D721Med (cell line): ENCODE data around the gene TRNP1.

Source experiments
- DNase-seq: peaks from one replicate; pipeline ENCODE4 v3.0.0; 2011; ENCODE audit warnings: low spot score; ENCODE audit not compliant: insufficient read length
- FAIRE-seq: peaks from 2 replicates; lab custom pipeline; 2011; peaks lifted over from hg19 to GRCh38; lab: Jason Lieb, UNC
- TF ChIP-seq, protein P1 (sequence below): IDR thresholded peaks from 2 replicates; pipeline ENCODE4 v1.5.1; 2012; ENCODE audit warnings: mild to moderate bottlenecking, control low read depth; ENCODE audit not compliant: insufficient read depth; ENCODE audit errors: missing control alignments

TRNP1 gene

DNA sequence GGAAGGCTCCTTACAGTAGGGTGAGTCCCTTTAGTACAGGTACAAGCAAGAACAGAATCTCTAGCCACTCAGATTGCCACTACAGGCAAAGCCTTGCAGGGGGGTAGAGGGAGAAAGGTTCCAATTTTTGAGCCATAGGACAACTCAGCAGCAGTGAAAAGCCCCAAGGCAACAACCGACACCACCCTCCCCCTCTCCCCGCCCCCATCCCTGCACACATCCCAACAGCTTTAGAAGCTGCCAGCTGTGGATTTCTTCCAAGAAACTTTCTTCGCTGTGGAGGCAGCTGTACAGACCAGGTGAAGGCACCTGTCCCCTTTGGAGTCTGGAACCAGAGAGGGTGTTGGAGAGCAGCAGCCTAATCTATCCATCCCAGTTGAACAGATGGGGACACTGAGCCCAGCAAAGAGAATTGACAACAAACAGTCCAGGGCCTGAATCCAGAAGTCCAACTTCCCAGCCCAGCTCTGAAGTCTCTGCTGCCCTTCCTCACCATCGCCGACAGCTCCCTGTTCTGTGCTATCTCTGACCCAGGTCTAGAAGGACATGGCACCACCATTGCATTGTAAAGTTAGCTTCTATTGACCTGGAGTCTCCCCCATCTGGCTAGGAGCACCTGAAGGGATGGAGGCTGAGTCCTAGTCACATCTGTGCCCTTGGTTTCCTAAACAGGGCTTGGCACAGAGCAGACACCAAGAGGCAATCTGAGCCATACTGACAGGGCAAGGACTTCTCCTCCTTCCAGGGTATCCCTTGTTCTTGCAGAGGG, 16.9 kb downstream of the TRNP1 start:
- FAIRE-seq (no peak), DNase-seq (no peak)
- TF ChIP-seq, protein P1, sequence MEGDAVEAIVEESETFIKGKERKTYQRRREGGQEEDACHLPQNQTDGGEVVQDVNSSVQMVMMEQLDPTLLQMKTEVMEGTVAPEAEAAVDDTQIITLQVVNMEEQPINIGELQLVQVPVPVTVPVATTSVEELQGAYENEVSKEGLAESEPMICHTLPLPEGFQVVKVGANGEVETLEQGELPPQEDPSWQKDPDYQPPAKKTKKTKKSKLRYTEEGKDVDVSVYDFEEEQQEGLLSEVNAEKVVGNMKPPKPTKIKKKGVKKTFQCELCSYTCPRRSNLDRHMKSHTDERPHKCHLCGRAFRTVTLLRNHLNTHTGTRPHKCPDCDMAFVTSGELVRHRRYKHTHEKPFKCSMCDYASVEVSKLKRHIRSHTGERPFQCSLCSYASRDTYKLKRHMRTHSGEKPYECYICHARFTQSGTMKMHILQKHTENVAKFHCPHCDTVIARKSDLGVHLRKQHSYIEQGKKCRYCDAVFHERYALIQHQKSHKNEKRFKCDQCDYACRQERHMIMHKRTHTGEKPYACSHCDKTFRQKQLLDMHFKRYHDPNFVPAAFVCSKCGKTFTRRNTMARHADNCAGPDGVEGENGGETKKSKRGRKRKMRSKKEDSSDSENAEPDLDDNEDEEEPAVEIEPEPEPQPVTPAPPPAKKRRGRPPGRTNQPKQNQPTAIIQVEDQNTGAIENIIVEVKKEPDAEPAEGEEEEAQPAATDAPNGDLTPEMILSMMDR, result no peak

DNA sequence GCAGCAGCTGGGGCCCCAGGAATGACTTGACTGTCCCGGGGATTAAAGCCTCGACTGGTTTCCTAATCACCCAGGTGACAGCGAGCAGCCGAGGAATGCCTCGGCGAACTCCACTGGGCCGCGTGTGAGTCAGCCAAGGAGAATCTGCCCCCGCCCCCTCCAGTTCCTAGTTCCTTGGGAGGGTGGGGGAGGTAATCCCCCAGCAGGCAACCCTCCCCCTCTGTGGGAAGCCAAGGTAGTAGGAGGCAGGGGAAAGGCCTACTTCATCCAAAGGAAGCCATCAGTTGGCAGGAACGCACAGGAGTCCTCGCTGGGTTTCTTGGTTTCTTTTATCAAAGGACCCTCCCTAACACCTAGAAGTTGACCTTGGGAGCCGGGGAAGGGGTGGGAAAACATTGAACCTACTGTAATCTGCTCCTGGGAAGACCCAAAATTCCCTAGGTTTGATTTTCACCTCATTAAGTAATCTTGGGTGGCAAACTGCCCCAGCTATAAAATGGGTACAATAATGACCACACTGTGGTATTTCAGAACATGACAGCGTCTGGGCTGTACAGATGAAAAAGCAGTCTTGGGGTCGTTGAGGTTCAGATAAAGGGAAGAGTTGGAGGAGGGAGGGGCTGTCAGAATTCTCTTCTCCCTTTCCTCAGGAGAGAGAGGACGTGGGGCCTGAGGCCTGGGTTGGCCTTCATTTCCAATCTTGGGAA, 17.7 kb downstream of the TRNP1 start:
- FAIRE-seq (no peak), DNase-seq (no peak)
- TF ChIP-seq, protein P1, result no peak

- no peak for DNase-seq
- FAIRE-seq, result no peak
- TF ChIP-seq, protein P1, result no peak
Observed at GRCh38 chr1:27011976-27012563, 18.6 kb downstream of the TRNP1 start.

GRCh38 chr1:27015260-27015659, 21.8 kb downstream of the TRNP1 start:
- no peak for FAIRE-seq
- DNase-seq, result no peak
- TF ChIP-seq, protein P1, result no peak

DNA sequence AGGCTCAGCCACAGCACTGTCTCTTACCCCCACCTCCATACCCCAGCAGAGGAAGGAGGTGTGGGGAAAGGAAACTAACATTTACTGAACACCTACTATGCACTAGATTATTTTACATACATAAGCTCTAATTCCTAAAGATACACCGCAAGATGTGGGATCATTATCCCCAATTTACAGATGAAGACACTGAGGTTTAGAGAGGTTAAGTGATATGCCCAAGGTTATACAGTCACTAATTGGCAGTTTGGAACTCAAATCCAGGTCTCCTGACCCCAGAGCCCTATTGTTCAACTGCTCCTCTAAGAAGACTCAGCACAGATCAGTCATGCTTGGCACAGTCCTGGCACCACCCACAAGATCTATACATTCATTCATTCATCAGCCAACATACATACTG, 22.9 kb downstream of the TRNP1 start:
- no peak for FAIRE-seq
- TF ChIP-seq, protein P1, result no peak
- DNase-seq, result no peak

GRCh38 chr1:27017207-27017606, 23.7 kb downstream of the TRNP1 start:
- DNase-seq (no peak), FAIRE-seq (no peak)
- TF ChIP-seq, protein P1, result no peak
